ENCODE results near the gene WFIKKN1.

WFIKKN1 gene

DNA sequence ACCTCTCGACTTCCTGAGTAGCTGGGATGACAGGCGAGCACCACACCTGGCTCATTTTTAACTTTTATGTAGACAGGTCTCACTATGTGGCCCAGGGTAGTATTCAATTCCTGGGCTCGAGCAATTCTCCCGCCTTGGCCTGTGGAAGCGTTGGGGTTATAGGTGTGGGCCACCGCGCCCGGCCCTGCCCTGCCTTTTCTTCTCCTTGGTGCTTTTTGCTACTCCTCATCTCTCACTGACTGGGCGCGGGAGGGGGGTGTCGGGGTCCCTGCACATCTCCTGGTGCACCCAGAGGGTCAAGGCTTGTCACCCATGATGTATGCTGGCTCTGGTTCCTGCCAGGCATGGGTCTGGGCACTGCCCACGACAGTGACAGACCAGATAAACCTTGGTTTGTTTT is 13.8 kb downstream of the WFIKKN1 start:
- Histone ChIP-seq H3K4me3 (ENCODE audit: low read depth in 1 of 2, low read length in 2 of 2) (peak overlapping the region in 1 of 2 donors; percentile 15), H3K27ac (ENCODE audit: low read depth, low read length) (no peak overlapping the region), H3K27me3 (ENCODE audit: control insufficient read depth in 1 of 2, insufficient read depth in 2 of 2, low read length in 2 of 2) (no peaks in the 10 kb centered on the region), H3K36me3 (ENCODE audit: control insufficient read depth in 1 of 2, insufficient read depth in 2 of 2, low read length in 2 of 2) (no peaks in the 10 kb centered on the region), H3K4me1 (ENCODE audit: control insufficient read depth in 1 of 2, insufficient read depth in 2 of 2, low read length in 2 of 2) (peaks cover 50 to 61% of the 10 kb centered on the region in 2 donors), H3K9me3 (ENCODE audit: control insufficient read depth in 1 of 2, low read length in 2 of 2) (no peaks in the 10 kb centered on the region), H3K9ac (ENCODE audit: low read depth in 1 of 2, low read length in 2 of 2) (peak overlapping the region in 1 of 2 donors; percentile 25)

DNA sequence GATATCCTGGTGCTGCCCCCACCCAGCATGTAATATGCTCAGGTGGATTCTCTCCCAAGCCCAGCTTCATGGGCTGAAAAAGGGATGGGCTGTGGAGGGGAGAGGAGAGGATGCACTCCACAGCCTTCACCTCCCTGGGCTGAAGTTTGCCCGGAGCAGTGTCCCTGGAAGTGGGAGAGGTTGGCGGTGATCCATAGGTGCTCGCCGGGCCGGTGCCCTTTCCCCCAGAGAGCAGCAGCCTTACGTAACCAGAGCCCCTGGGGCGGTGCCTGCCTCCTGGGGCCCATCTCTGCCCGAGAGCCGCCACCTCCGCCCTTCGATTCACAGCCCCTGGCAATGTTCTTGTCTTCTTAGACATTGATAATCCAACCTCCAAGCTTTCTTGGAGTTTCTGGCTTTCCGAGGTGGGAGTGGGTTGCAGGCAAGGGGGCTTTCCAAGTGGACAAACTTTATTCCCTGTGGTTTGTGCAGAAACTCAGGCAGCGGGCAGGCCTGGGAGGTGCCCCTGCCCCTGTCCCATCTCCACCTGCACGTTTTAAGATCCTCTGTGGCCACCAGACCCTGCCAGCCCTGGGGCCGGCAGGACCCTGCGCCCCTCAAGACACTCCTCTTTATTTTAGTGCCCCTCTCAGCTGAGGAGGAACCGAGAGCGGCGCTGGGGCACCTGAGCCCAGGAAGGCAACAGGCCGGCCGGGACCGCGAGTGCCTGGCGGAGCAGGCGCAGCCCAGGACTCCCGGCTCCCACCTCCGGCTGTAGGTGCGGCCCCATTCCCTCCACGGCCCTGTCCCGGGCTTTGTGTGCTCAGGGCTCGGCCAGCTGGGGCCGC is 15.3 kb downstream of the WFIKKN1 start:
- Histone ChIP-seq H3K27ac (ENCODE audit: low read depth, low read length) (peak overlapping the region; percentile 38), H3K4me1 (ENCODE audit: control insufficient read depth in 1 of 2, insufficient read depth in 2 of 2, low read length in 2 of 2) (peaks cover 61 to 71% of the 10 kb centered on the region in 2 donors), H3K4me3 (ENCODE audit: low read depth in 1 of 2, low read length in 2 of 2) (peak overlapping the region; percentile 30 to 35), H3K9ac (ENCODE audit: low read depth in 1 of 2, low read length in 2 of 2) (peak overlapping the region; percentile 59), H3K9me3 (ENCODE audit: control insufficient read depth in 1 of 2, low read length in 2 of 2) (no peaks in the 10 kb centered on the region), H3K27me3 (ENCODE audit: control insufficient read depth in 1 of 2, insufficient read depth in 2 of 2, low read length in 2 of 2) (no peaks in the 10 kb centered on the region), H3K36me3 (ENCODE audit: control insufficient read depth in 1 of 2, insufficient read depth in 2 of 2, low read length in 2 of 2) (no peaks in the 10 kb centered on the region)

DNA sequence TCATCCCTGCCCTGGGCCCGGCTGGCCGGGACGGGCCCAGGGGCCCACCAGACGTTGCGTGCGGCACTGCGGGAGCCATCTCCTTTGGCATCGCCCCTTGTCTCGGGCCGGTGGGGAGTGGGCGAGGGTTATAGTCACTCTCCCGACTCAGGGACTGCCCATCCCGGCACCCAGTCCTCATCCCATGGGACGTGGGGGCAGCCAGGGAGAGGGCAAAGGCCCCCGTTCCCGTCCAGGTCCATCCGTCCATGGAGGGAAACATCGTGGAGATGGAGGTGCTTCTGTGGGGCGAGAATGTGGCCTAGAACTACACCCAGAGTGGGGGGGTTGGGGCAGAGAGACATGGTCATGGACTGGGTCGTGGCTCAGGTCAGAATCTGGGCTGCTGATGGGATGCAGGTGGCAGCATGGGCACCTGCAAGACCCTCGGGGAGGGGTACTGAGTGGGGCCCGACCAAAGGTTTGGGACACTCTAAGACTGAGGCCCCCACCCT is 15.9 kb downstream of the WFIKKN1 start:
- Histone ChIP-seq H3K9ac (ENCODE audit: low read depth in 1 of 2, low read length in 2 of 2) (peak overlapping the region in 1 of 2 donors; percentile 59), H3K4me1 (ENCODE audit: control insufficient read depth in 1 of 2, insufficient read depth in 2 of 2, low read length in 2 of 2) (peaks cover 61 to 67% of the 10 kb centered on the region in 2 donors), H3K4me3 (ENCODE audit: low read depth in 1 of 2, low read length in 2 of 2) (peak overlapping the region in 1 of 2 donors; percentile 11), H3K9me3 (ENCODE audit: control insufficient read depth in 1 of 2, low read length in 2 of 2) (no peaks in the 10 kb centered on the region), H3K27ac (ENCODE audit: low read depth, low read length) (peak overlapping the region; percentile 77), H3K27me3 (ENCODE audit: control insufficient read depth in 1 of 2, insufficient read depth in 2 of 2, low read length in 2 of 2) (no peaks in the 10 kb centered on the region), H3K36me3 (ENCODE audit: control insufficient read depth in 1 of 2, insufficient read depth in 2 of 2, low read length in 2 of 2) (no peaks in the 10 kb centered on the region)

GRCh38 chr16:647173-647902 is 16.6 kb downstream of the WFIKKN1 start:
- peak overlapping the region; percentile 77 for H3K27ac ChIP-seq (ENCODE audit: low read depth, low read length)
- peak overlapping the region; percentile 59 to 92 for H3K9ac ChIP-seq (ENCODE audit: low read depth in 1 of 2, low read length in 2 of 2)
- peaks cover 61 to 67% of the 10 kb centered on the region in 2 donors for H3K4me1 ChIP-seq (ENCODE audit: control insufficient read depth in 1 of 2, insufficient read depth in 2 of 2, low read length in 2 of 2)
- peak overlapping the region; percentile 67 to 89 for H3K4me3 ChIP-seq (ENCODE audit: low read depth in 1 of 2, low read length in 2 of 2)
- no peaks in the 10 kb centered on the region for H3K9me3 ChIP-seq (ENCODE audit: control insufficient read depth in 1 of 2, low read length in 2 of 2)
- no peaks in the 10 kb centered on the region for H3K36me3 ChIP-seq (ENCODE audit: control insufficient read depth in 1 of 2, insufficient read depth in 2 of 2, low read length in 2 of 2)
- H3K27me3 ChIP-seq (ENCODE audit: control insufficient read depth in 1 of 2, insufficient read depth in 2 of 2, low read length in 2 of 2) = no peaks in the 10 kb centered on the region

DNA sequence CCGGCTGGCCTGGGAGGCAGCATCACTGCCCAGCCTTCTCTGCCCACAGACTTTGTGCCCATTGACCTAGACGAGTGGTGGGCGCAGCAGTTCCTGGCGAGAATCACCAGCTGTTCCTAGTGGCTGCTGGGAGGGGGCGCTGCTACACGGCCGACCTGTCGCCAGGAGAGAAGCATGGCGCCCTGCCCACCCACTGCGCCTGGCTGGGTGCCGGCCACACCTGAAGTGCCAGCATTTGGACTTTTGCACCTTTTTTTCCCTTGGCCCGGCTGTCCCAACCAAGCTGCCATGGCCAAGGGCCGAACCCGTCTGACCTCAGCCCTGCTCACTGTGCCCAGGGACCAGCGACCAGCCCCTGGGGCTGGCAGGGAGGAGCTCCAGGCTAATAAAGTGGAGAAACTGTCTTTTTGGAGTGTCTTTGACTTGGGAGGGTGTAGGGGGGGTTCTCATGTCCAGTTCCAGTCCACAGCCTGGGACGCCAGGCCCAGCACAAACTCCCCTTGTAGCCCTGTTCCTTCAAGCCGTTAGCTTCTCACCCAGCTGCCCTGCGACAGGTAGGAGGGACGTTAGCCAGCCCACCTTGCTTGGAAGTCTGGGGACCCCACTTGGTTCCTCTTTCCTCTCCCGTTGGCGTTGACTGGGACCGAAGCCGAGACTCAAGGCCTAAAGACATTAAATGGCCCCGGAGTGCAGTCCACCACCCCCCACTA is 17.4 kb downstream of the WFIKKN1 start:
- Histone ChIP-seq H3K9ac (ENCODE audit: low read depth in 1 of 2, low read length in 2 of 2) (peak overlapping the region; percentile 82 to 92), H3K36me3 (ENCODE audit: control insufficient read depth in 1 of 2, insufficient read depth in 2 of 2, low read length in 2 of 2) (no peaks in the 10 kb centered on the region), H3K4me3 (ENCODE audit: low read depth in 1 of 2, low read length in 2 of 2) (peak overlapping the region; percentile 67 to 89), H3K9me3 (ENCODE audit: control insufficient read depth in 1 of 2, low read length in 2 of 2) (no peaks in the 10 kb centered on the region), H3K27me3 (ENCODE audit: control insufficient read depth in 1 of 2, insufficient read depth in 2 of 2, low read length in 2 of 2) (no peaks in the 10 kb centered on the region), H3K4me1 (ENCODE audit: control insufficient read depth in 1 of 2, insufficient read depth in 2 of 2, low read length in 2 of 2) (peaks cover 52 to 59% of the 10 kb centered on the region in 2 donors), H3K27ac (ENCODE audit: low read depth, low read length) (peak overlapping the region; percentile 90)

DNA sequence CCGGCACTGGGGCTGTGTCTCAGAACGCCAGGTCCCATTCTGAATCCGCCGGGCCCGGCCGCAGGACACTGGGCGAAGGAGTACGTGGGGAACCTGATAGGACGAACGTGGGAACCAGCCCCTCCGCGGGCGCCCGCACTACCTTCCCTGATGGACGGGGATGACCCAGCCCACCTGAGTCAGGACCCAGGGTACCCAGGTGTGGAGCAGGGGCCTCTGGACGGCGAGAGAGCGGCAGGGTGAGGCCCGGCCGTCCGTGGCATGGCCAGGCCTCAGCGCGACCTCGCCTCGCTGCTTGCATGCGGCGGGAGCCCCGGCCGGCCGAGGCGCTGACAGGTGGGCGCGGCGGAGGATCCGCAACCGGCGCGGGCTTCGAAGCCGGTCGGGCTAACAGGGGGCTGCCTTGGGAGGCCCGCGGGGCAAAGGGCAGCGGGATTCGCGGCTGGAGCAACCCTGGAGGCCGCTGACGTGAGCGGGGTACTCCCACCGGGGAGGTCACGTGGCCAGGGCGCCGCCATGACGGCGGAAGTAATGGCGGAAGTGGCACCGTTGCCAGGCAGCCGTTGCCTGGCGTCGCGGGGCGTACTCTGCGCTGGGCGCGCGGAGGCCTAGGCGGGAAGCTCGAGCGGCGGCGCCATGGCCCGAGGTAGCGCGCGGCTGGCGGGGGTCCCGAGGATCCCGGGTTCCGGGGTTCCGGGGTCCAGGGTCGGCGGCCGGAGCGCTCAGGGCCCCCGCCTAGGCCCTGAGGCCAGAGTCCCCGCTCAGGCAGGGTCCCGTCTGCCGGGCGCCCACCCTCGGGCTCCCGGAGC is 18.2 kb downstream of the WFIKKN1 start, which contains the start of gene WDR90:
Gene WDR90 (plus strand): TSS at position 585 of the 809 bp plus-strand sequence. CDS start 52 bp downstream, at position 637.
- peaks cover 51 to 53% of the 10 kb centered on the region in 2 donors for H3K4me1 ChIP-seq (ENCODE audit: control insufficient read depth in 1 of 2, insufficient read depth in 2 of 2, low read length in 2 of 2)
- H3K27ac ChIP-seq (ENCODE audit: low read depth, low read length) = peak within 1 kb of the TSS; percentile 90
- H3K9me3 ChIP-seq (ENCODE audit: control insufficient read depth in 1 of 2, low read length in 2 of 2) = no peaks in the 10 kb centered on the region
- H3K9ac ChIP-seq (ENCODE audit: low read depth in 1 of 2, low read length in 2 of 2) = peak within 1 kb of the TSS; percentile 82 to 92
- peak within 1 kb of the TSS; percentile 67 to 89 for H3K4me3 ChIP-seq (ENCODE audit: low read depth in 1 of 2, low read length in 2 of 2)
- no peaks in the 10 kb centered on the region for H3K36me3 ChIP-seq (ENCODE audit: control insufficient read depth in 1 of 2, insufficient read depth in 2 of 2, low read length in 2 of 2)
- H3K27me3 ChIP-seq (ENCODE audit: control insufficient read depth in 1 of 2, insufficient read depth in 2 of 2, low read length in 2 of 2) = no peaks in the 10 kb centered on the region

GRCh38 chr16:649631-650030 is 18.8 kb downstream of the WFIKKN1 start:
- Histone ChIP-seq H3K9me3 (ENCODE audit: control insufficient read depth in 1 of 2, low read length in 2 of 2) (no peaks in the 10 kb centered on the region), H3K9ac (ENCODE audit: low read depth in 1 of 2, low read length in 2 of 2) (peak overlapping the region; percentile 38 to 92), H3K36me3 (ENCODE audit: control insufficient read depth in 1 of 2, insufficient read depth in 2 of 2, low read length in 2 of 2) (no peaks in the 10 kb centered on the region), H3K27me3 (ENCODE audit: control insufficient read depth in 1 of 2, insufficient read depth in 2 of 2, low read length in 2 of 2) (no peaks in the 10 kb centered on the region), H3K4me1 (ENCODE audit: control insufficient read depth in 1 of 2, insufficient read depth in 2 of 2, low read length in 2 of 2) (peaks cover 46 to 47% of the 10 kb centered on the region in 2 donors), H3K4me3 (ENCODE audit: low read depth in 1 of 2, low read length in 2 of 2) (peak overlapping the region; percentile 67 to 89), H3K27ac (ENCODE audit: low read depth, low read length) (no peak overlapping the region)

- Histone ChIP-seq H3K27ac (ENCODE audit: low read depth, low read length) (no peak overlapping the region), H3K36me3 (ENCODE audit: control insufficient read depth in 1 of 2, insufficient read depth in 2 of 2, low read length in 2 of 2) (peaks cover 0 to 3% of the 10 kb centered on the region in 2 donors), H3K9me3 (ENCODE audit: control insufficient read depth in 1 of 2, low read length in 2 of 2) (no peaks in the 10 kb centered on the region), H3K4me3 (ENCODE audit: low read depth in 1 of 2, low read length in 2 of 2) (no peak overlapping the region), H3K9ac (ENCODE audit: low read depth in 1 of 2, low read length in 2 of 2) (no peak overlapping the region), H3K27me3 (ENCODE audit: control insufficient read depth in 1 of 2, insufficient read depth in 2 of 2, low read length in 2 of 2) (no peaks in the 10 kb centered on the region), H3K4me1 (ENCODE audit: control insufficient read depth in 1 of 2, insufficient read depth in 2 of 2, low read length in 2 of 2) (peaks cover 28 to 30% of the 10 kb centered on the region in 2 donors)
Observed at GRCh38 chr16:651844-652243, 21.1 kb downstream of the WFIKKN1 start.
